ENCODE data around the gene NTRK1. TPM values are rescaled to one million over a fixed set of nuclear protein-coding genes. Genes with fewer than 3 reads are reported as not detected.
"Not testable (repeated sequence)": the region's sequence is repeated elsewhere in the genome, so short reads cannot be mapped to it uniquely, and the experiment has no call there.

The NTRK1 gene
- total and polyA plus RNA-seq, 8 donors: 0.23 to 1.2 (median 0.92) TPM; not detected in 3

DNA sequence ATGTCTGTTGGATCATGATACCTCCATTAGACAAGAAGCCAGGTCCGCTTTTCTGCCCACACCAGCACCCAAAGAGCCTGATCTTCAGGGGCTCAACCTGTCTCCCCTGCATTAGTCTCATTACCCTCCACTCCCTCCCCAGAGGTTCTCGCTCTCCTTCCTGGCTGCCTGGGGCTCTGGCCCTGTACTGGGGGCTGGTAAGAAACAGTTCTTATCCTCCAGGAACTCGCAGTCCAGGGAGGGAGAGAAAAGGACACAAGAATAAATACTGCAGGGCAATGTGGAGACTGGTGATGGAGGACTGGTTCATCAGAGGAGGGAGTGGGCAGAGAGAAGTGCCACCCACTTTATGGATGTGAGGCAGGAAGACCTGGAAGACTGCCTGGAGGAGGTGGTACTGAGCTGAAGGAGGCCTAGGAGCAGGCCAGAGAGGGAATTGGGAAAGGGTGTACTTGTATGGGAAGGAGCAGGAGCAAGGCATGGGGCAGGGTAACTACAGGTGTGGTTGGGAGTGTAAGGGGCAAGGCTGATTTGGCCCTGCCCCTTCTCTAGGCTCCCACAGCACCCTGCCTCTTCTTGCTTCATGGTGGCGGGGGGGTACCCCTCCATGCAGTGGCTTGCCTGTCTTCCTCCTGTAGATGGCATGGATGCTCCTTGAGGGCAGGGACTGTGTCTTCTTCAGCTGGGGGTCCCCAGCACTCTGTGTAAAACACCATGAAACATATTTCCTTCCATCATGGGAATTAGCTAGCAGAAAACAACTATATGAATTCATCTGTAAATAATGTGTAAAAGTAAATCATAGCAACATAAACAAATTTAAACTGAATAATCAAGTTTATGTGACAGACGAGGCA lies 64.7 kb downstream of the NTRK1 start:
- H3K27ac ChIP-seq: no peak overlapping the region
- WGBS, 5 donors: 80 to 89% (median 86%) methylated on average over 4 to 5 of the region's 5 CpGs
- no peak overlapping the region for H3K4me3 ChIP-seq
- H3K36me3 ChIP-seq: no peaks in the 10 kb centered on the region
- intact Hi-C loops (cut with DNase I; ENCODE audit: low total_unique reads): loop anchor here (10.0 kb wide), 1 partner anchor 149 kb away; no protein-coding TSS in a partner anchor
- DNase-seq: no peak
- peaks cover 23 to 97% (median 88%) of the 10 kb centered on the region in 3 donors for H3K27me3 ChIP-seq
- peaks cover 25 to 35% (median 29%) of the 10 kb centered on the region in 4 donors for H3K4me1 ChIP-seq
- no peaks in the 10 kb centered on the region for H3K9me3 ChIP-seq
- TF ChIP-seq POLR2A (IDR thresholded peaks at IDR 0.05): no peak
- TF ChIP-seq, protein P1, sequence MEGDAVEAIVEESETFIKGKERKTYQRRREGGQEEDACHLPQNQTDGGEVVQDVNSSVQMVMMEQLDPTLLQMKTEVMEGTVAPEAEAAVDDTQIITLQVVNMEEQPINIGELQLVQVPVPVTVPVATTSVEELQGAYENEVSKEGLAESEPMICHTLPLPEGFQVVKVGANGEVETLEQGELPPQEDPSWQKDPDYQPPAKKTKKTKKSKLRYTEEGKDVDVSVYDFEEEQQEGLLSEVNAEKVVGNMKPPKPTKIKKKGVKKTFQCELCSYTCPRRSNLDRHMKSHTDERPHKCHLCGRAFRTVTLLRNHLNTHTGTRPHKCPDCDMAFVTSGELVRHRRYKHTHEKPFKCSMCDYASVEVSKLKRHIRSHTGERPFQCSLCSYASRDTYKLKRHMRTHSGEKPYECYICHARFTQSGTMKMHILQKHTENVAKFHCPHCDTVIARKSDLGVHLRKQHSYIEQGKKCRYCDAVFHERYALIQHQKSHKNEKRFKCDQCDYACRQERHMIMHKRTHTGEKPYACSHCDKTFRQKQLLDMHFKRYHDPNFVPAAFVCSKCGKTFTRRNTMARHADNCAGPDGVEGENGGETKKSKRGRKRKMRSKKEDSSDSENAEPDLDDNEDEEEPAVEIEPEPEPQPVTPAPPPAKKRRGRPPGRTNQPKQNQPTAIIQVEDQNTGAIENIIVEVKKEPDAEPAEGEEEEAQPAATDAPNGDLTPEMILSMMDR (IDR thresholded peaks at IDR 0.05): no peak
- TF ChIP-seq POLR2AphosphoS5 (IDR thresholded peaks at IDR 0.05): no peak

DNA sequence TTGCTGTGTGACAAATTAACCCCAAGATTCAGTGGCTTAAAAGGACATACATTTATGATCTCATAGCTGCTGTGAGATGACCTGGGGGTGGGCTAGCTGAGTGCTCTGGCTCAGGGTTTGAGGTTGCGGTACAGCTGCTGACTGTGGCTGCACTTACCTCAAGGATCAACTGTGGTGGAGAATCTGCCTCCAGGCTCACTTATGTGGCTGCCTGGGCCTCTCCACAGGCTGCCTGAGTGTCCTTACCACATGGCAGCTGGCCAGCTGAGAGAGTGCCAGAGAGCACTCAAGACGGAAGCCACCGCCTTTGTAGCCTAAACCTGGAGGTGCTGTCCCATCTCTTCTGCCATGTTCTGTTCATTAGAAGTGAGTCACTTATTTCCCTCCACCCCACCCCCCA lies 65.5 kb downstream of the NTRK1 start:
- Histone ChIP-seq H3K9me3 (no peaks in the 10 kb centered on the region), H3K27me3 (peaks cover 17 to 95% (median 81%) of the 10 kb centered on the region in 3 donors), H3K4me1 (peaks cover 19 to 33% (median 25%) of the 10 kb centered on the region in 4 donors), H3K27ac (no peak overlapping the region), H3K36me3 (no peaks in the 10 kb centered on the region), H3K4me3 (no peak overlapping the region)
- peak; percentile 59 to 74 for DNase-seq
- TF ChIP-seq POLR2AphosphoS5 (IDR thresholded peaks at IDR 0.05) (no peak), POLR2A (IDR thresholded peaks at IDR 0.05) (no peak), EP300 (IDR thresholded peaks at IDR 0.05) (no peak)
- TF ChIP-seq, protein P1 (IDR thresholded peaks at IDR 0.05): no peak
- WGBS, 5 donors: 23 to 46% (median 32%) methylated on average over 2 to 3 of the region's 3 CpGs
- intact Hi-C loops (cut with DNase I; ENCODE audit: low total_unique reads): loop anchor here (10.0 kb wide), 1 partner anchor 149 kb away; no protein-coding TSS in a partner anchor

- H3K36me3 ChIP-seq, H3K9me3 ChIP-seq, DNase-seq, H3K4me3 ChIP-seq, H3K27ac ChIP-seq: not testable (repeated sequence)
- 80 to 88% (median 83%) methylated on average over 6 of the region's 6 CpGs for WGBS, 5 donors
- peaks cover 17 to 90% (median 76%) of the 10 kb centered on the region in 3 donors for H3K27me3 ChIP-seq
- H3K4me1 ChIP-seq: peaks cover 19 to 38% (median 27%) of the 10 kb centered on the region in 4 donors
- intact Hi-C loops (cut with DNase I; ENCODE audit: low total_unique reads): loop anchor here (10.0 kb wide), 1 partner anchor 148 kb away; no protein-coding TSS in a partner anchor
These were observed 66.0 kb downstream of the NTRK1 start for GRCh38 chr1:156926695-156927094.

GRCh38 chr1:156927215-156928042 lies 66.8 kb downstream of the NTRK1 start:
- DNase-seq: peak; percentile 75 to 90
- peaks cover 19 to 42% (median 31%) of the 10 kb centered on the region in 4 donors for H3K4me1 ChIP-seq
- H3K4me3 ChIP-seq: peak overlapping the region; percentile 22 to 47 (median 29)
- H3K36me3 ChIP-seq: no peaks in the 10 kb centered on the region
- no peak overlapping the region for H3K27ac ChIP-seq
- intact Hi-C loops (cut with DNase I; ENCODE audit: low total_unique reads): loop anchor here (10.0 kb wide), 1 partner anchor 147 kb away; no protein-coding TSS in a partner anchor
- TF ChIP-seq, protein P1 (IDR thresholded peaks at IDR 0.05): peak in 5 of 7 experiments; percentile 28 to 55 (median 48)
- TF ChIP-seq EP300 (IDR thresholded peaks at IDR 0.05): no peak
- peaks cover 15 to 82% (median 70%) of the 10 kb centered on the region in 3 donors for H3K27me3 ChIP-seq
- no peaks in the 10 kb centered on the region for H3K9me3 ChIP-seq
- 4 to 8% (median 6%) methylated on average over 44 to 64 of the region's 64 CpGs for WGBS, 5 donors

Measured in stomach (tissue), 9 donors.